HG02870 (cell line): ENCODE results near the gene MYCT1.
"Not testable (repeated sequence)": the region's sequence is repeated elsewhere in the genome, so short reads cannot be mapped to it uniquely, and the experiment has no call there.

Source experiments
- ATAC-seq: cut with Tn5 transposase; IDR thresholded peaks from one replicate; pipeline ENCODE4 v1.9.1; 2021; ENCODE audit warnings: mild to moderate bottlenecking, moderate library complexity; ENCODE audit not compliant: unreplicated experiment

MYCT1 gene

DNA sequence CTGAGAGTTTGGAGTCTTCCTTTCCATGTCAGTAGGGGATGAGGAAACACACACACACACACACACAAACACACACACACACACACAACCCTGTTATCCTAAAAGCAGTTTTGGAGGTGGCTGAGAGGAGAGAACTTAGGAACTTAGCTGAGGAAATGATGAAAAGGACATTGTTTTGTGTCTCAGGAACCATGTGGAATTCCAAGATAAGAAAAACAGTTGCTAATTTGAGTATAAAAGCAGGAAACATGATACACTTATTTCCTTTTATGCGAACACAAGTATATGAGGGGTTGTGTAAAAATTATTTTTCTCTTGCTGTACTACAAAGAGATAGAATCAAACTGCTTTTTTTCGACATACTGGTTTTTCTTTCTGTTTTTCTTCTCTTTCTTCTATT, at the start of gene MYCT1:
MYCT1 (plus strand) TSS at position 264 of the 400 bp plus-strand sequence; CDS start at position 270, 6 bp downstream.
- ATAC-seq, result no peak

DNA sequence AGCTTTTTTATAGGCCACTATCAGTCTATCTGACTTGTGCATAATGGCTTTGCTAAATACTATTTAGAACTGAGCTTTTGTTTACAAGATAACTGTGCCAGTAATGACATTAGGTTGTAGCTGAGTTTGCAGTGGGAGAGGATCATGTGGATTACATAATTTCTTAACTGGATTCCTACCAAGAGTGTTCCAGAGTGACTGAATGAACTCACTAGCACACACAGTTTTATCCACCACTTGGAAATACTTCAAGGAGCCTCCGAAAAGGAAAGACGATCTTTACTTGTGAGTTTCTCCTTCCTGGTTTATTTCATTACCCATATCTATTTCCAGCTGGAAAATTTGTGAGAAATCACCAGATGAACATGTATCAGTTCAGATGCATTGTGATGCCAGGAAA, 49.6 kb upstream of the MYCT1 start:
- ATAC-seq, result no peak

DNA sequence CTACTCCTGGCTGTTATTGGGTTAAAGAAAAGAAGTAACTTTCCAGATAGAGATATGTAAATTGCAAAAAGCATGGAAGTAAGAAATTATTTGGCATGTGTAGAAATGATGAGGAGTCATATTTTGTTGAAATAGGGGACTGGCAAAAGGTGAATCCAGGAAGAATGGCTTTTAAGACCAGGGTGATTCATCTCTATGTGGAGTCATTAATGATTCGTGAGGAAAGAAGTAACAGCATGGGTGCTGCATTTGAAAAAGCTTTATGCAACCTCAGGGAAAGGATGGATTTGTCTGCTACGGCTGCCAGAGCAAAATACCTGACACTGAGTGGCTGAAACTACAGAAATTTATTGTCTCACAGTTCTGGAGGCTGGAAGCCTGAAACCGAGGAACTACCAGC, 45.7 kb upstream of the MYCT1 start:
- ATAC-seq, result no peak

GRCh38 chr6:152661776-152662175, 35.9 kb upstream of the MYCT1 start:
- ATAC-seq, result no peak

DNA sequence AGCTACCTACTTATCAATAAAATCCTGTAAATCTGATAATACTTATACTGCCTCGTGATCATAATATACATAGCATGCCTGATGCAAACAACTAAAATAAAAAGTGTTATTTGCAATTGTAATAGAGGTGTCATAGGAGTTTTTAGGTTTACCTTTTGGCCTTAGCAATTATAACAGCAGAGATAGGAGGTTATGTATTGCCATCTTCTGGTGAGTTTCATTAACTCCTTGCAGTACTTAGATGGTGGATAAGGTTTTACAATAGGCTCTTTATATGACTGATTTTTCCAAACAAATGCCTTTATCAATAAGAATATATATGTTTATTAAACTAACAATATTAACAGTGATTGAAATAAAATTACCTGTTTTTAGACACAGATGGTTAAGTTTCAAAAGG, 27.8 kb upstream of the MYCT1 start:
- no peak for ATAC-seq

- ATAC-seq, result no peak
Observed at GRCh38 chr6:152671171-152671570, 26.5 kb upstream of the MYCT1 start.

DNA sequence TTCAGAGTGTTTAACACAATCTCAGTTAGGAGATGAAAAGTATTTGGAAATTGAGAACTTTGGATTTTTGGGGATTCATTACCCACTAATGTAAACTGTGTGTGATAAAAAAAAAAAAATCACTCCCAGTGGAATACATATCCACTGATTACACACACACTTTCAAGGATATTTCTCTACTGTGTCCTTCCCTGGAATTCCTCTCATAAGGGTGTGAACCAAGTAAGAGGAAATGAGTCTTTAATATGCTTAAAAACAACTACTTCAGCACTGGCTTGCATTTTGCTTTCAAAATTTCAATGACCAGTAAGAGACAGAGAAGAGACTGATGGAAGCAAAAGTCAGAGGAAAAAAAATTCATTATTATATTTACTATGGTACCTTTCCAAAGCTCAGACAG, 24.5 kb upstream of the MYCT1 start:
- no peak for ATAC-seq

- ATAC-seq, result no peak
Observed at GRCh38 chr6:152680151-152680550, 17.5 kb upstream of the MYCT1 start.

DNA sequence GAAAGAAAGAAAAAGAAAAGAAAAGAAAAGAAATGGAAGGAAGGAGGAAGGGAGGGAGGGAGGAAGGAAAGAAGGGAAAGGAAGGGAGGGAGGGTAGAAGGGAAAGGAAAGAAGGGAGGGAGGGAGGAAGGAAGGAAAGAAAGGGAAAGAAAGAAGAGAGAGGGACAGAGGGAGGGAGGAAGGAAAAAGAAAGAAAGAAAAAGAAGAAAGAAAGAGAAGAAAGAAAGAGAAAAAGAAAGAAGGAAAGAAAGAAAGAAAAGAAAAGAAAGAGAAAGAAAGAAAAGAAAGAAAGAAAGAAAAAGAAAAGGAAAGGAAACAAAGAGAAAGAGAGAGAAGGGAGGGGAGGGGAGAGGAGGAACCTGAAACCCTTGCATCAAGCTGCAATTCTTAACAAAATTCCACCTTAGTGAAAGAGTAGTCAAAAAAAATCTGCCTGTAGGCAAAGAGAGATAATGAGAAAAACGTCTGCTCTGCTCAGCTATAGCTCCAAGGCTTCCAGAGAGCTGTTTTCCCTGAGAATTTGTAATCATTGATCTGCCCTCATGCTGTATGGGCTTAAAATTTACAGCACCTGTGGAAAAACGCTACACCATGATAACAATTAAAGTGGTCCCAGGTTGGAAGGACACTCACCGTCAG, 16.7 kb upstream of the MYCT1 start:
- ATAC-seq, result no peak

GRCh38 chr6:152682141-152682540, 15.6 kb upstream of the MYCT1 start:
- ATAC-seq, result no peak

GRCh38 chr6:152682935-152683334, 14.8 kb upstream of the MYCT1 start:
- not testable (repeated sequence) for ATAC-seq

DNA sequence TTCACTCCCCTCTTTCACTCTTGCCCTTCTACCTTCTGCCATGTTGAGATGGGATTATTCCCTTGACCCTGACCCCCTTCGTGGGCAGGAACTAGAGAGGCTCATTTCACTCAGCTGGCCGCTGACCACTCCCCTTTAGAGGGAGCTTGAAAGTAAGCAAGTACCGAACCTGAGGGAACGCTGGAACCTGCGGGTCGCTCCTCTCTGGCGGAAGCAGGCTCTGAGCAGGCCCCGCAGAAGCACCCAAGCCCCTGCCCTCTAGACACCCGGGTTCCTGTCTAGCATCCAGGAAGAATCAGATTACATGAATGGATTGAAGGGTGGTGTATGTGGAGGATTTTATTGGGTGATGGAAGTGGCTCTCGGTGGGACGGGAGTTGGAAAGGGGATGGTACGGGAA, 11.9 kb upstream of the MYCT1 start:
- no peak for ATAC-seq

DNA sequence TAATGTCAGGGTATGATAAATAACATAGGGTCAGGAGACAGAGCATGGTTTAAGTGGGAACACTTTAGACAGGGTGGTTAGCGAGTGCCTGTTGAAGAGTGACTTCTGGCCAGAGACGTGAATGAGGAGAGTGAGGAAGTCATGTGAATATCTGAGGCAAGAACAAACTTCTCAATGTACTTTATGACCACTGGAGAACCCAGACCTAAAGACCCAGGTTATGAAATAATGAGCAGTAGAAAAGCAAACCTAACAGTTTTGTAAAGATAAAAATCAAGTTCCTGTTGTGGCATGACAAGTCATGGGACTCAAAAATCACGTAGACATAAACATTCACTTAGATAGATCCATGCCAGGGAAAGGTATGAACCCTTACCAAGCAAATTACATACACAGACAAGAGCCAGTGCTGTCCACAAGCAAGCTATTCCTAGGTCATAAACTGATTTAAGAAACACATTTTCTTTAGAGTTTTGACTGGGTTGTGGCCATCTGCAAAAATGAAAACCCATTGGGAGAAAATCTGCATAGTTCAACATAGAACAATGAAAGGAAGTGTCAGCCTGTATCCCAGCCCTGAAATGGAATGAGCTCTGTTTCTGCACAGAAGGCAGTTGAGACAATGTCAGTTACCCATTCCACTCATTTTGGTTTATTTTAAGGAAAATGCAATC, 2.2 kb upstream of the MYCT1 start:
- no peak for ATAC-seq

- no peak for ATAC-seq
Observed at GRCh38 chr6:152696522-152696921, 1.2 kb upstream of the MYCT1 start.

- ATAC-seq, result no peak
Observed at GRCh38 chr6:152698692-152699091, 995 bp downstream of the MYCT1 start.

DNA sequence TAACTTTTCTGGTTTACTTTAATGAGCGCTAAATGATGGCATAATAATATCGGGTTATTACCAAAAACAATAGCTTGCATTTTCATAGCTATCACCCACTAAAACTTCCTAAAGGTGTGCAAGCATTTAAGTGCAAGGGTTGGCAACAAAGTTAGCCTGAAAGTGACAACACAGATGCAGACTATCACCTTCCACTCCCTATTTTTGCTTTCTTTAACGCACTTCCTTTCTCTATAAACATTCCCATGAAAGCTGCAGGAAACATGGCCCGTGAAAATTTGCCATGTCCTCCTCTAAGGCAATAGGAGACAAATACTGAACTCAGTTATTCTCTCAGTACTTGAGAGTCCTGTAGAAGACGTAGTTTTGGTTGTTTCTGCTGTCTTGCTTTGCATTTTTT, 2.7 kb downstream of the MYCT1 start:
- no peak for ATAC-seq

DNA sequence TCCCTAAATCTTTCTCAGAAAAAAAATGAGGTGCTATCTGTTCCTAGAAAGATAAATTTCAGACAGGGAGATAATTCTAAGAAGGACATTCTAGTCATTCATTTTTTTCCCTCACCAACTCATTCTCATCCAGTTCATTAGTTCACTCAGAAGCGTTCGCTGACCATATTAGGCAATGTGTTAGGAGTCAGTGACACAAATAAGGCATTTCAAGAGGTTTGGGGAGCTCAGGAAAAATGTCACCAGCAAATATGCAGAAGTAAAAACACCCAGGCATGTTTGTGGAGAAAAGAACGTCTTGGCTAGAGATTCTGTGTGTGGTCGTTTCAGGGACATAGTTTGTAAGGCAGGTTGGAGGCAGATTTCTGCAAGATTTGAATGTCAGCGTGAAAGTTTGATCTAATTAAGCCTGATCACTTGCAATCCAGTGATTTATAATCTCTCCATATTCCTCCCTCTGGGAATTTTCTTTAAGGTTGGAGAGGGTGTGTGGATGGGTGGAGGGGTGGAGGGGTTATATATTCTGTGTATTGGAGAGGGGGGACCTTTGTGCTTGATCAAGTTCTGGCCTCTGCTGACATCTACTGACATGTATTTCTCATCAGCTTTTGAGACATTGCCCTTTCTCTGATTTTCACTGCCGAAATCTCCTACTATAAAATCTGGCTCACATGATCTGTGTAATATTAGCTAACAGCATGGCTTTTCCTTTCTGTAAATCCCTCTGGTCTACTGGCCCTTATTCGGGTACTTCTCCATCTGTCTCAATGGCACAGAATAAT, 3.6 kb downstream of the MYCT1 start:
- ATAC-seq, result no peak

GRCh38 chr6:152701863-152702401, 4.2 kb downstream of the MYCT1 start:
- ATAC-seq, result no peak

DNA sequence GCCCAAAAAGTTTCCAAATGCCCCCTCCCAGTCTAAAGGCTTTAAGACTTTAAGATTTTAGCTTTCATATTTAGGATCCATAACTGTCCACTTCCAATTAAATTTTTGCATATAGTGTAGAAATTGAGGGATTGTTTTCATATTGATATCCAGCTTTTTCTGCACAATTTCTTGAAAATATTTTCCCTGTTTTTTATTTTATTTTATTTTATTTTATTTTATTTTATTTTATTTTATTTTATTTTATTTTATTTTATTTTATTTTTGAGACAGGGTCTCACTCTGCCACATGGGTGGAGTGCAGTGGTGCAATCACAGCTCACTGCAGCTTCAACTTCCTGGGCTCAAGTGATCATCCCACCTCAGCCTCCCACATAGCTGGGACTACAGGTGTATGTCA, 6.1 kb downstream of the MYCT1 start:
- not testable (repeated sequence) for ATAC-seq

GRCh38 chr6:152705327-152705726, 7.6 kb downstream of the MYCT1 start:
- no peak for ATAC-seq

- ATAC-seq, result no peak
Observed at GRCh38 chr6:152716322-152716721, 18.6 kb downstream of the MYCT1 start.

DNA sequence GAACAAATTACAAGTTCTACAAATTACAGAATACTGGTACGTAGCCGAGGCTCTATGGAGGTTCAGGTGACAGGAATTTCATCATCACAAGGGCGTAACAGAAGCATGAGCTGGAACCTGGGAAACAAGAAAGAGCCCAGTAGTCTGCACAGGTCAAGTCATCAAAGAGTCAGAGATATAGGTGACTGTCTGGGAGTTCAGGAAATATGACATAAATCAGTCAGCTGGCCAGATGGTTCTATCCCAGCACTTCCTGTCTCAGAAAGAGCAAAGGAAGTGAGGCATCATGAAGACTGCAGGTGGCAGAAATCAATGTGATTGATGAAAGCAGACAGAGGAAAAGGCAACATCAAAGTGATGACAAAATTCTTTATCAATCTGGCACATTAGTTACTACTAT, 23.3 kb downstream of the MYCT1 start:
- ATAC-seq, result no peak
